ENCODE measurements around the gene EAF1. TPM values are rescaled to one million over a fixed set of nuclear protein-coding genes. Genes with fewer than 3 reads are reported as not detected.

EAF1 gene
- polyA plus RNA-seq, 2 donors, result 3.2 to 6.3 TPM

GRCh38 chr3:15429080-15429479 is 1.7 kb downstream of the EAF1 start:
- no peaks in the 10 kb centered on the region for H3K4me1 ChIP-seq (ENCODE audit: control insufficient read depth in 2 of 2, insufficient read depth in 2 of 2, low read length in 1 of 2)
- WGBS, 2 donors, result 86 to 91% methylated on average over 6 of the region's 6 CpGs
- peak overlapping the region in 1 of 2 donors; percentile 76 for H3K4me3 ChIP-seq (ENCODE audit: low read depth in 1 of 2, low read length in 2 of 2)

GRCh38 chr3:15430624-15431023 is 3.2 kb downstream of the EAF1 start:
- no peaks in the 10 kb centered on the region for H3K9me3 ChIP-seq (ENCODE audit: control insufficient read depth in 2 of 2, insufficient read depth in 1 of 2, low read depth in 1 of 2, low read length in 1 of 2)

More at GRCh38 chr3:15429080-15429479, 1.7 kb downstream of the EAF1 start:
- H3K27me3 ChIP-seq (ENCODE audit: control insufficient read depth in 1 of 2, insufficient read depth in 2 of 2, low read length in 2 of 2), result no peaks in the 10 kb centered on the region
- H3K9me3 ChIP-seq (ENCODE audit: control insufficient read depth in 2 of 2, insufficient read depth in 1 of 2, low read depth in 1 of 2, low read length in 1 of 2), result no peaks in the 10 kb centered on the region
- H3K36me3 ChIP-seq (ENCODE audit: control insufficient read depth in 2 of 2, insufficient read depth in 2 of 2, low read length in 1 of 2), result peaks cover under 1 to 3% of the 10 kb centered on the region in 2 donors
- H3K27ac ChIP-seq (ENCODE audit: low read depth in 2 of 2, low read length in 1 of 2), result no peak overlapping the region

GRCh38 chr3:15431256-15431837 is 3.9 kb downstream of the EAF1 start:
- H3K9me3 ChIP-seq (ENCODE audit: control insufficient read depth in 2 of 2, insufficient read depth in 1 of 2, low read depth in 1 of 2, low read length in 1 of 2), result no peaks in the 10 kb centered on the region

More at GRCh38 chr3:15430624-15431023, 3.2 kb downstream of the EAF1 start:
- Histone ChIP-seq H3K4me1 (ENCODE audit: control insufficient read depth in 2 of 2, insufficient read depth in 2 of 2, low read length in 1 of 2) (no peaks in the 10 kb centered on the region), H3K27me3 (ENCODE audit: control insufficient read depth in 1 of 2, insufficient read depth in 2 of 2, low read length in 2 of 2) (no peaks in the 10 kb centered on the region), H3K4me3 (ENCODE audit: low read depth in 1 of 2, low read length in 2 of 2) (no peak overlapping the region), H3K27ac (ENCODE audit: low read depth in 2 of 2, low read length in 1 of 2) (no peak overlapping the region), H3K36me3 (ENCODE audit: control insufficient read depth in 2 of 2, insufficient read depth in 2 of 2, low read length in 1 of 2) (peaks cover 4 to 12% of the 10 kb centered on the region in 2 donors)
- WGBS, 2 donors, result 53 to 68% methylated on average over 1 of the region's 1 CpG

GRCh38 chr3:15433531-15433930 is 6.1 kb downstream of the EAF1 start:
- H3K36me3 ChIP-seq (ENCODE audit: control insufficient read depth in 2 of 2, insufficient read depth in 2 of 2, low read length in 1 of 2), result peaks cover 8 to 20% of the 10 kb centered on the region in 2 donors
- 99 to 100% methylated on average over 1 of the region's 1 CpG for WGBS, 2 donors

More at GRCh38 chr3:15431256-15431837, 3.9 kb downstream of the EAF1 start:
- Histone ChIP-seq H3K36me3 (ENCODE audit: control insufficient read depth in 2 of 2, insufficient read depth in 2 of 2, low read length in 1 of 2) (peaks cover 7 to 15% of the 10 kb centered on the region in 2 donors), H3K4me3 (ENCODE audit: low read depth in 1 of 2, low read length in 2 of 2) (no peak overlapping the region), H3K27me3 (ENCODE audit: control insufficient read depth in 1 of 2, insufficient read depth in 2 of 2, low read length in 2 of 2) (no peaks in the 10 kb centered on the region), H3K4me1 (ENCODE audit: control insufficient read depth in 2 of 2, insufficient read depth in 2 of 2, low read length in 1 of 2) (no peaks in the 10 kb centered on the region), H3K27ac (ENCODE audit: low read depth in 2 of 2, low read length in 1 of 2) (no peak overlapping the region)
- WGBS, 2 donors, result 81 to 85% methylated on average over 3 of the region's 3 CpGs

GRCh38 chr3:15434756-15435155 is 7.4 kb downstream of the EAF1 start:
- Histone ChIP-seq H3K27me3 (ENCODE audit: control insufficient read depth in 1 of 2, insufficient read depth in 2 of 2, low read length in 2 of 2) (no peaks in the 10 kb centered on the region), H3K36me3 (ENCODE audit: control insufficient read depth in 2 of 2, insufficient read depth in 2 of 2, low read length in 1 of 2) (peaks cover 12 to 24% of the 10 kb centered on the region in 2 donors), H3K9me3 (ENCODE audit: control insufficient read depth in 2 of 2, insufficient read depth in 1 of 2, low read depth in 1 of 2, low read length in 1 of 2) (no peaks in the 10 kb centered on the region), H3K4me1 (ENCODE audit: control insufficient read depth in 2 of 2, insufficient read depth in 2 of 2, low read length in 1 of 2) (no peaks in the 10 kb centered on the region), H3K4me3 (ENCODE audit: low read depth in 1 of 2, low read length in 2 of 2) (no peak overlapping the region), H3K27ac (ENCODE audit: low read depth in 2 of 2, low read length in 1 of 2) (no peak overlapping the region)
- WGBS, 2 donors, result 96 to 98% methylated on average over 4 of the region's 4 CpGs

More at GRCh38 chr3:15433531-15433930, 6.1 kb downstream of the EAF1 start:
- Histone ChIP-seq H3K4me3 (ENCODE audit: low read depth in 1 of 2, low read length in 2 of 2) (no peak overlapping the region), H3K4me1 (ENCODE audit: control insufficient read depth in 2 of 2, insufficient read depth in 2 of 2, low read length in 1 of 2) (no peaks in the 10 kb centered on the region), H3K9me3 (ENCODE audit: control insufficient read depth in 2 of 2, insufficient read depth in 1 of 2, low read depth in 1 of 2, low read length in 1 of 2) (no peaks in the 10 kb centered on the region), H3K27me3 (ENCODE audit: control insufficient read depth in 1 of 2, insufficient read depth in 2 of 2, low read length in 2 of 2) (no peaks in the 10 kb centered on the region), H3K27ac (ENCODE audit: low read depth in 2 of 2, low read length in 1 of 2) (no peak overlapping the region)

- no peaks in the 10 kb centered on the region for H3K27me3 ChIP-seq (ENCODE audit: control insufficient read depth in 1 of 2, insufficient read depth in 2 of 2, low read length in 2 of 2)
- peaks cover 22 to 31% of the 10 kb centered on the region in 2 donors for H3K36me3 ChIP-seq (ENCODE audit: control insufficient read depth in 2 of 2, insufficient read depth in 2 of 2, low read length in 1 of 2)
- no peak overlapping the region for H3K27ac ChIP-seq (ENCODE audit: low read depth in 2 of 2, low read length in 1 of 2)
- H3K4me3 ChIP-seq (ENCODE audit: low read depth in 1 of 2, low read length in 2 of 2), result no peak overlapping the region
- no peaks in the 10 kb centered on the region for H3K4me1 ChIP-seq (ENCODE audit: control insufficient read depth in 2 of 2, insufficient read depth in 2 of 2, low read length in 1 of 2)
- no peaks in the 10 kb centered on the region for H3K9me3 ChIP-seq (ENCODE audit: control insufficient read depth in 2 of 2, insufficient read depth in 1 of 2, low read depth in 1 of 2, low read length in 1 of 2)
- 93 to 97% methylated on average over 6 of the region's 6 CpGs for WGBS, 2 donors
Observed at GRCh38 chr3:15436246-15436645, 8.8 kb downstream of the EAF1 start.

GRCh38 chr3:15438983-15439382 is 11.6 kb downstream of the EAF1 start:
- 80 to 91% methylated on average over 4 of the region's 4 CpGs for WGBS, 2 donors
- Histone ChIP-seq H3K4me1 (ENCODE audit: control insufficient read depth in 2 of 2, insufficient read depth in 2 of 2, low read length in 1 of 2) (no peaks in the 10 kb centered on the region), H3K36me3 (ENCODE audit: control insufficient read depth in 2 of 2, insufficient read depth in 2 of 2, low read length in 1 of 2) (peaks cover 24 to 32% of the 10 kb centered on the region in 2 donors)

GRCh38 chr3:15439476-15439875 is 12.1 kb downstream of the EAF1 start:
- Histone ChIP-seq H3K4me3 (ENCODE audit: low read depth in 1 of 2, low read length in 2 of 2) (no peak overlapping the region), H3K36me3 (ENCODE audit: control insufficient read depth in 2 of 2, insufficient read depth in 2 of 2, low read length in 1 of 2) (peaks cover 20 to 31% of the 10 kb centered on the region in 2 donors), H3K9me3 (ENCODE audit: control insufficient read depth in 2 of 2, insufficient read depth in 1 of 2, low read depth in 1 of 2, low read length in 1 of 2) (no peaks in the 10 kb centered on the region), H3K27me3 (ENCODE audit: control insufficient read depth in 1 of 2, insufficient read depth in 2 of 2, low read length in 2 of 2) (no peaks in the 10 kb centered on the region), H3K27ac (ENCODE audit: low read depth in 2 of 2, low read length in 1 of 2) (no peak overlapping the region), H3K4me1 (ENCODE audit: control insufficient read depth in 2 of 2, insufficient read depth in 2 of 2, low read length in 1 of 2) (no peaks in the 10 kb centered on the region)

More at GRCh38 chr3:15438983-15439382, 11.6 kb downstream of the EAF1 start:
- Histone ChIP-seq H3K27ac (ENCODE audit: low read depth in 2 of 2, low read length in 1 of 2) (no peak overlapping the region), H3K27me3 (ENCODE audit: control insufficient read depth in 1 of 2, insufficient read depth in 2 of 2, low read length in 2 of 2) (no peaks in the 10 kb centered on the region), H3K4me3 (ENCODE audit: low read depth in 1 of 2, low read length in 2 of 2) (no peak overlapping the region), H3K9me3 (ENCODE audit: control insufficient read depth in 2 of 2, insufficient read depth in 1 of 2, low read depth in 1 of 2, low read length in 1 of 2) (no peaks in the 10 kb centered on the region)

GRCh38 chr3:15440891-15441290 is 13.5 kb downstream of the EAF1 start:
- H3K36me3 ChIP-seq (ENCODE audit: control insufficient read depth in 2 of 2, insufficient read depth in 2 of 2, low read length in 1 of 2), result peaks cover 20 to 23% of the 10 kb centered on the region in 2 donors
- WGBS, 2 donors, result 36 to 53% methylated on average over 4 of the region's 4 CpGs
- no peak overlapping the region for H3K27ac ChIP-seq (ENCODE audit: low read depth in 2 of 2, low read length in 1 of 2)
- H3K9me3 ChIP-seq (ENCODE audit: control insufficient read depth in 2 of 2, insufficient read depth in 1 of 2, low read depth in 1 of 2, low read length in 1 of 2), result no peaks in the 10 kb centered on the region
- H3K4me1 ChIP-seq (ENCODE audit: control insufficient read depth in 2 of 2, insufficient read depth in 2 of 2, low read length in 1 of 2), result no peaks in the 10 kb centered on the region
- no peak overlapping the region for H3K4me3 ChIP-seq (ENCODE audit: low read depth in 1 of 2, low read length in 2 of 2)
- no peaks in the 10 kb centered on the region for H3K27me3 ChIP-seq (ENCODE audit: control insufficient read depth in 1 of 2, insufficient read depth in 2 of 2, low read length in 2 of 2)

Measured in esophagus (tissue), 2 donors.